SHP77 treated with DMSO at 0.1 percent for 48 hours (cell line): ENCODE results near the gene ATN1.

Experiments
- DNase-seq: peaks from one replicate; lab custom pipeline; 2025; lab: John Stamatoyannopoulos, UW

The ATN1 gene

DNA sequence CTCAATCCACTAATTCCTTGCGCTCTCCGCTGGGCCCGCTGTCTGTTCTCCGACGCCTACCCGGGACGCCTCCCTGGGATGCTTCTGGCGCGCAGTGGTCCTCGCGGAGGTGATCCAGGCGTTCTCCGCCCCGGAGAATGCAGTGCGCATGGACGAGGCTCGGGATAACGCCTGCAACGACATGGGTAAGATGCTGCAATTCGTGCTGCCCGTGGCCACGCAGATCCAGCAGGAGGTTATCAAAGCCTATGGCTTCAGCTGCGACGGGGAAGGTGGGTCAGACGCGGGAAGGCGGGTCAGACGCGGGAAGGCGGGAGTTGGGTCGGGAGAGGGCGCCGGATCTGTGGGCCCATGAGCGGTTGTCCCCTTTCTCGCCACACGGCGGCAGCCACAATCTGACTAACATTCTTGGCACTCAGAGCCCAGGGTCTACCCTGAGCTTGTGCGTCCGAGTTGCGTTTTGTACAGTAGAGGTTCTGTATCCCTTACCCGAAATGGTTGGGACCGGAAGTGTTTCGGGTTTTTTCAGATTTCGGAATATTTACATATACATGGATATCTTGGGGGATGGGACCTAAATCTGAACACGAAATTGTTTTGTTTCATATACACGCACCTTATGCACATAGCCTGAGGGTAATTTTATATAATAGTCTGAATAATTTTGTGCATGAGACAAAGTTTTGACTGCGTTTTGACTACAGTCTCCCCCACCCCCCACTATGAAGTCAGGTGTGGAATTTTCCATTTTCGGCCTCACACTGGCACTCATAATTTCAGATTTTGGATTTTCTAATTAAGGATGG lies 16.8 kb downstream of the ATN1 start:
- peak; percentile 34 for DNase-seq

DNA sequence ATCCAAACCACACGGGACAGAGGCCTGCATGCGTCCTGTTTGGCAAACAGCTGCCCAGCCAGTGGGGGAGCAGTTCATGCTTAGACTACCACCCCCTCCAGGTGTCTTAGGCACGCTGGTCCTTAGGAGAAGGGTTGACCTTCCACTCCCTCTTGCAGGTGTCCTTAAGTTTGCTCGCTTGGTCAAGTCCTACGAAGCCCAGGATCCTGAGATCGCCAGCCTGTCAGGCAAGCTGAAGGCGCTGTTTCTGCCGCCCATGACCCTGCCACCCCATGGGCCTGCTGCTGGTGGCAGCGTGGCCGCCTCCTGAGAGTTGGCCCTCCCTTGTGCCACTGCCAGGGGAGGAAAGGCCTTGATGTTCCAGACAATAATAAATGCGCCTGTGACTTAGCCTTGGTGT lies 17.9 kb downstream of the ATN1 start:
- no peak for DNase-seq

DNA sequence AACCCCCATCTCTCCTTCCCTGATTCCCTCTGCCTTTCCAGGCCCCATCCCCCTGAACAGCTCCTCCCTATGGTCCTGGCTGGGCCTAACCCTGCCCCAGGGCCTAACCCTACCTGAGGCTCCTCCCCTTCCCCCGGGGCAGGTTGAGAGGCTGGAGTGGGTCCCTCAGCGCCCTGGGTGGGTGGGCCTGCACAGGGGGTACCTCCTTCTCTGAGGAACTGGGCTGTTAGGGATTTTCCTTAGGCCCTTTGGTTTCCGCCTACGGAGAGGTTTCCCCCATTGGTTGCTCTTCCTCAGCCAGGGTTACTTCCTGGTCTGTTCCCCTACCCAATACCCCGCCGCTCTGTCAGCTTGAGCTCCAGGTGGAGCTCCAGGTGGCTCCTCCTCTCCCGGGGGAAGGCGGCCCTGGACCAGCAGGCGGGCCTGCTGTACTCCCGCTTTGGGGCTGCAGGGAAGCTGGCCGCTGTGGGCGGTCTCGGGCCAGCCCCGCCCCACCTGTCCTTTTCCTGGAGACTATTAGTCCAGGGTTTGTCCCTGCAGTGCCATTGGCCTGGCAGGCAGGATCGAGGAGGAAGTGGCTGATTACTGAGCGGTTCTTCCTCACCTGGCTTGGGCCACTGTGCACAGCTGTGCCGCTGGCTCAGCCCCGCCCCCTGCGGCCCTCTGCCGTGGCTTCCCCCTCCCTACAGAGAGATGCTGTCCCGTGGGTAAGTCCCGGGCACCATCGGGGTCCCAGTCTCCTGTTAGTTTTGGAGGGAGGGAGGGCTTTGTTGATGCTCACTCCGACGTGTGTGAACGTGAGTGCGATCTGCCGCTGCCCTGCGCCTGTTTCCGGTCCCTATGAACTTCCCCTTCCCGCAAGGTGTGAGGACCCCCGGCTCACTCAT lies 18.5 kb downstream of the ATN1 start:
- DNase-seq: peak; percentile 66

DNA sequence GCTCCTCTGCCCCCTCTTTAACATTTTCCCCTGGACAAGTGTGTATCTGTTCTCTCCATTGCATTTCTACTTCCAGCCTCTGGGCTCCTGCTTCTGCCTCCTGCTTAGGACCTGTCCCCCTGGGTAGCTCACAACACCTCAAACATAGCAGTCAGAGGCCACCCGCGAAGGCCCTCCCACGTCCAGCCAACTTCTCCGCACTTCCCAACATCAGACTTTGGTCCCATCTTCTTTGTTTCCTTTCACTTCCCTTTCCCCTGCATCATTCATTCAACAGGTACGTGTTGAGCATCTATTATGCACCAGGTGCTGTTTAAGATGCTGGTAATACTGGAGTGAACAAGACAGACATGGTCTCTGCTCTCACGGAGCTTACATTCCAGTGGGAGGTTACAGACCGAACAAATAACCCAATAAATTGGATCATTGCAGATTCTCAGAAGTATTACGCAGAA lies 19.2 kb downstream of the ATN1 start:
- DNase-seq: no peak

DNA sequence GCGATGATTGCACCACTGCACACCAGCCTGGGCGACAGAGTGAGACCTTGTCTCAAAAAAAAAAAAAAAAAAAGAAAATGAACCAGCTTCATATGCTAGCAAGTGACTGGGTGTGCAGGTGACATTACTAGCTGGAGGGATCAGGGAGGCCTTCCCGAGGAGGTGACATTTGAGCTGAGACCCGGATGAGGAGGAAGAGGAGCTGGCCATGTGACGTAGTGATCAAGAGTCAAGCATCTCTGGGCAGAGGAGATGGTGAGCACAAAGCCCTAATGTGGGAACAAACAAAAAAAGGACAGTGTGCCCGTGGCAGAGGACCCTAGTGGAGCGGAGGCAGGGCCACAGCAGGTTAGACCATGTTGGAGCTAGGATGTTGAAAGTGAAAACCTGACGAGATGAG lies 19.9 kb downstream of the ATN1 start:
- DNase-seq: no peak

DNA sequence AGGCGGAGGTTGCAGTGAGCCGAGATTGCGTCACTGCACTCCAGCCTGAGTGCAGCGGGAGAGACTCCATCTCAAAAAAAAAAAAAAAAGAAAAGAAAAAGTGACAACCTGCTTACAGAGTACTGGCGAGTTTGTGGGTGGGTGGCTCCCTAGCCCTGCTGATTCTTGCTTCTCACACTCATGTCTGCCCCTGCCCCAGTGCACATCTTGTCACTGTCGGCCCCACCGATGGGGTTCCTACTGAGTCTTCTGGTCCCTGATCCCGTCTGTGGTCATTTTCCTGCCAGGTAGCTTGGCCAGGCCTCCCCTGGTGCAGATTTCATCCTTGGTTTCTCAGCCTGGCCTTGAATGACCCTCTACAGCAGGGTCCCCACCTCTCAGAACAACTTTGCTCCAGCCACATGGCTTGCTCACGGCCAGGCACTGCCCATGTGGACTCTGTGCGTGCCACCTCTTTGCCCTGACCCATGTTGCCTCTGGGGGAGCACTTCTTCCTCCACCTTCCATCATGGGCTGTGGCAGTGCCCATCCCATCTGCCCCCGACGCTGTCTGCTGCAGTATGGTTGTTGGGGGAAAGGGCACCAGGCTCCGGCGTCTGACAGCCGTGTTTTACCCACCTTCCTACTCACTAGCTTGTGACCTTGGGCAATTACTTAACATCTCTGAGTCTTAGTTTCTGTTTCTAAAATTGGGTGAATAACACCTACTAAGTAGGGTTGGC lies 21.3 kb downstream of the ATN1 start:
- no peak for DNase-seq

DNA sequence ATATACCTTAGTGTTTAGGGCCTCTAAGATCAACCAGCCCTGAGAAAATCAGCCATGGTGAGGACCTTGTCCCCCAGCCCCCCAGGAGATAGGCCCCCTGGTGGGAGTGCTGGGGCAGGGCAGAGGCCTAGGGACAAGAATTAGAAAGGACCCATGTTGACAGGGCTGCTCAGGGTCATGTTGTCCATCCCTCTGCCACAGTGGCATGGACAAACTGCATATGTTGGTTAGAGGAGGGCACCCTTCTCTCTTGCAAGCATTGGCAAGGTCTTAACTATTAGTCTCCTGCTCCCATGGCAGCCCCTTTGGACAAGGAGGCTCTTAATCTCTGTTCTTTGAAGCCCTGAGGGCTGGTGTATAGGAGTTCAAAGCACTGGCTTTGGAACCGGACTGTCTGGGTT lies 22.6 kb downstream of the ATN1 start:
- DNase-seq: no peak

DNA sequence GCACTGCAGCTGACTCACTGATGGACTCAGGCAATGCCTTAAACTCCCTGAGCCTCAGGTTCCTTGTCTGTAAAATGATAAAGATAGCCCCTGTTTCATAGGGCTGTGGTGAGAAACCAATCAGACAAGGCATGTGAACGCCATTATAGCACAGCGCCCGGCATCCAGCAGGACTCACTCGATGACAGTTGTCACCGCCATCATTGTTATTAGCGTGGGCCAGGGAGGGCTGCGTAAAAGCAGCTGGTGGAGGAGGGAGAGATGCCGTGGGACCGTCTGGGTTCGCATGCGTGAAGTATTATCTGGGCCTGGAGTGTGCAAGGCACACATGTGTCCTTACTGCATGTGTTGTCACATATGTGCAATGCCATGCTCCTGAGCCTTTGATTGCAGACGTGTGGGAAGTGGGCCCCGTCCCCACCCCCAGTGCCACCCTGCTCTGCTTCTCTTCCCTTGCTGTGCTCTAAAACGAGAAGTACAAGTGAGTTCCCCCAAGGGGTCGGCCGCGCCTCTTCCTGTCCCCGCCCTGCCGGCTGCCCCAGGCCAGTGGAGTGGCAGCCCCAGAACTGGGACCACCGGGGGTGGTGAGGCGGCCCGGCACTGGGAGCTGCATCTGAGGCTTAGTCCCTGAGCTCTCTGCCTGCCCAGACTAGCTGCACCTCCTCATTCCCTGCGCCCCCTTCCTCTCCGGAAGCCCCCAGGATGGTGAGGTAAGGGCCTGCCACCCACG lies 23.2 kb downstream of the ATN1 start, which contains the start of gene PTPN6:
TSS of gene PTPN6 (plus strand) at position 546 of the 730 bp plus-strand sequence. CDS start at position 703, 157 bp downstream.
- DNase-seq: no peak

DNA sequence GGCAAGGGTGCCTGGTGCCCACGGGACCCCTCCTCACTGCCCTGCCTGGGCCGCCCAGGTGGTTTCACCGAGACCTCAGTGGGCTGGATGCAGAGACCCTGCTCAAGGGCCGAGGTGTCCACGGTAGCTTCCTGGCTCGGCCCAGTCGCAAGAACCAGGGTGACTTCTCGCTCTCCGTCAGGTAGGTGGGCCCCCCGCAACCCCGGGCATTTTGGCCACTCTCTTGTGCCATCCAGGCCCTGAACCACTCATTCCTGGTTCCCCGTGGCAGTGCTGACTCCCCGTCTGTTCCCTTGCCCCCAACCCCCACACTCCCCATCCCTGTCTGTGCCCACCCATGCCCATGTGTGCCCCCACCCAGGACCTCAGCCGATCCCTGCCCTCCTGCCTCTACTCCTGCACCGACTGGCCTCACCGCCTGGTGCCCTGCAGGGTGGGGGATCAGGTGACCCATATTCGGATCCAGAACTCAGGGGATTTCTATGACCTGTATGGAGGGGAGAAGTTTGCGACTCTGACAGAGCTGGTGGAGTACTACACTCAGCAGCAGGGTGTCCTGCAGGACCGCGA lies 23.9 kb downstream of the ATN1 start:
- DNase-seq: no peak

DNA sequence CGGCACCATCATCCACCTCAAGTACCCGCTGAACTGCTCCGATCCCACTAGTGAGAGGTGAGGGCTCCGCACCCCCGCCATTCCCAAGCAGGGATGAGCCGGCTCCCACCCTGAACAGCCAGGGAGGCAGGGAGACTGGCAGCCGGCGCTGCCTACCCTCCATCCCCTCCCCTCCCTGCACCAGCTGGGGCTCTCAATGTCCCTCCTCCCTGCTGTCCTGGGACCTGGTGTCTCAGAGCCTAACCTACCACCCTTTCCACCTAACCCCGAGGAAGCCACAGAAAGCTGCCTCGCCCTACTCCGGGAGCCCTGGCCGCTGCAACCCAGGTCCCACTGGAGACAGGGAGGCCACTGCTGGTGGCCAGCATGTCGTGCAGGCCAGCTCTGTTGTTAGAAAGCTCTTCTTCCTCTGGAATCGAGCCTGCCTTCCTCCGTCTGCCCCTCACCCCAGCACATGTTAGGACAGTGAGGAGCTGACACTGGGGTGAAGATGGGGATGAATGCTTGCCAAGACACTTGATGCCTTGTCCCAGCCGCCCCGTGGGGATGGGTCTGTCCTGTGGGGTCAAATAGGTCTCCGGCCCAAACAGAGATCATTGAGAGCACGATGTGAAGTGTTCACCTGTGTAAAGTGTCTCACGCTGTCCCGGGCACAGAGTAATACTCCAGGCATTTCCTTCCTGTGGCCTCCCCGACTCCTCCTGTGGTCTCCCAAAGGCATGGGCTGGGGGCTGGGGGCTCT lies 24.5 kb downstream of the ATN1 start:
- no peak for DNase-seq

DNA sequence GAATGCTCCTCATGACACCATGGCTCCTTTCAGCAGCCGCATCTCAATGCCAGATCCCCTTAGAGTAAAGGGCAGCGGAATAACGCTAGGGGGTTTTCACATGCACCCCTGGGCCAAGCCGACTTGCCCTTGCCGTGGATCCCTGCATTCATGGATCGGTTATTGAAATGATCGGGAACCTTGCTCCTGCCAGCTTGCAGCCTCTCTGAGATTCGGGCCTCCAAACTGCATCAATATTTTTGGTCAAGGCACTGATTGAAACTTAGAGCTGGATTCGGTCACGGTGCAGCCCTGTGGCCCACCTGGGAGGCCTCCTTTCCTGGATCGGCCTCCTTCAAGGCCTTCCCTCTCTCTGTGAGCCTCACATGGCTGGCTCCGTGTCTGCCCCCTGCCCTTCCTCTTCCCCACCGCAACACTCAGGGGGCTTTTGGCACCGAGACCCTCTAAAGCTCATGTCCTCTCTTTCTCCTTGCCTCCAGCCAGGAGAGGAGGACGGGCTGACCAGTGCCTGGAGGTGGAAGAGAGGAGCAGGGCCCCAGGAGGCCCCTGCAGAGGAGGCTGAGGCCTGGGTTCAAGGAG lies 25.2 kb downstream of the ATN1 start:
- no peak for DNase-seq

DNA sequence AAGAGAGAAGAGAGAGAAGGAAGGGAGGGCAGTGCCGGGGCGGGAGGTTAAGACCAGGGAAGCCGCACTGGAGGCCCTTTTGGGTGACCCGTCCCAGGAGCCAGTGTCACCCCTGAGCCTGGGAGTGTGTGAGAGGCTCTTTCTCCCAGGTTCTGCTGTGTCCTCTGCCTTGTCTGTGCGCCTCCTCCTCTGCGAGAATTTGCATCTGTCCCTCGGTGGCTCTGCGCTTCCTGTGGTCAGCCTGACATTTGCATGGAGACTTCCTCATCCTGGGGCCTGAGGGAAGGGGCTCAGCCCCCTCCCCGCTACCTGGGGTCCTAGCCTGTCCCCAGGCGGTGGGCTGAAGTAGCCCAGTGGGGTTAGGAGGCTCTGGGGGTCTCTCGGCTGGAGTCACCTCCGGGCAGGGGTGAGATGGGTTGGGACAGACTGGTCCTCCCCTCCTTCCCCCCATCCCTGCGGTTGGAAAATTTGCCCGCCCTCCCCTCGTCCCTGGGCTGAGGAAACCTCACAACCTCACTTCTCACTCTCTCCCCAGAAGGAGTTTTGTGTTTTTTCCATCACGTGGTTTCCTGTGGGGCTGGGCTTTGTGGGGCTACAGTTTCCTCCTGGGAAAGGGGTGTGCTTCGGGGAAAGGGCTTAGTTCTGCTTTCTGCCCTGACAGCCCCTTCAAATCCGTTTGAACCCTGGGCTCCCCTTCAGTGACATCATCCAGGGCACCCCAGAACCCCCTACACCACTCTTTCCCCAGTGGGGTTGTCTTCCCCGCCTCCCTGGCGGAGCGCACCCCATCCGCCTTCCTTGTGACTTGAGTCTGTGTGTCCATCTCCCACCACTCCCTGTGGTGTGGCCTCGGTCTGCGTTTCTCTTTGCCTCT lies 25.9 kb downstream of the ATN1 start:
- DNase-seq: no peak

DNA sequence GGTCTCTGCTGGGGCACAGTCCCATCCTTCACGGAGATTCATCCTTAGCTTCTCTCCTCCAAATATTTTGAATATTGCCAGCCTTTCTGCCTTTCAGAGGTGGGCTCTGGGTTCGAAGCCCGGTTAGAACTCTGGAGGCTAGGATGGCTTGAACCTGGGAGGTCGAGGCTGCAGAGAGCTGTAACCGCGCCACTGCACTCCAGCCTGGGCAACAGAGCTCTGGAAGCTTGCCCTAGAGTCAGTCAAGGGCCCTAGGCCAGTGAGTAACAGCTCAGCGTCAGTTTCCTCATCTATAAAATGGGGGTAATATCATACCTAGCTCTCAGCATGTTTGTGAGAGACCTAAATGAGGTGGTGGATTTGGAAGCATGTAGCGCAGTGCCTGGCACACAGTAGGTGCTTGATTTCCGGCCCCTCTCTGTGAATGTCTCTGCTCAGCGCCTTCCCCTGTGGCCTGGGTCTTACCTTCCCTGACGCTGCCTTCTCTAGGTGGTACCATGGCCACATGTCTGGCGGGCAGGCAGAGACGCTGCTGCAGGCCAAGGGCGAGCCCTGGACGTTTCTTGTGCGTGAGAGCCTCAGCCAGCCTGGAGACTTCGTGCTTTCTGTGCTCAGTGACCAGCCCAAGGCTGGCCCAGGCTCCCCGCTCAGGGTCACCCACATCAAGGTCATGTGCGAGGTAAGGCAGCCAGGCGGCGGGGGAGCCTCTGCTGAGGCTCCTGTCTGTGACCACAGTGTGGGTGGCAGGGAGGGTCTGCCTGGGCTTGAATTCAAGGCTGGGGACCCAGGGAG lies 26.8 kb downstream of the ATN1 start:
- no peak for DNase-seq

DNA sequence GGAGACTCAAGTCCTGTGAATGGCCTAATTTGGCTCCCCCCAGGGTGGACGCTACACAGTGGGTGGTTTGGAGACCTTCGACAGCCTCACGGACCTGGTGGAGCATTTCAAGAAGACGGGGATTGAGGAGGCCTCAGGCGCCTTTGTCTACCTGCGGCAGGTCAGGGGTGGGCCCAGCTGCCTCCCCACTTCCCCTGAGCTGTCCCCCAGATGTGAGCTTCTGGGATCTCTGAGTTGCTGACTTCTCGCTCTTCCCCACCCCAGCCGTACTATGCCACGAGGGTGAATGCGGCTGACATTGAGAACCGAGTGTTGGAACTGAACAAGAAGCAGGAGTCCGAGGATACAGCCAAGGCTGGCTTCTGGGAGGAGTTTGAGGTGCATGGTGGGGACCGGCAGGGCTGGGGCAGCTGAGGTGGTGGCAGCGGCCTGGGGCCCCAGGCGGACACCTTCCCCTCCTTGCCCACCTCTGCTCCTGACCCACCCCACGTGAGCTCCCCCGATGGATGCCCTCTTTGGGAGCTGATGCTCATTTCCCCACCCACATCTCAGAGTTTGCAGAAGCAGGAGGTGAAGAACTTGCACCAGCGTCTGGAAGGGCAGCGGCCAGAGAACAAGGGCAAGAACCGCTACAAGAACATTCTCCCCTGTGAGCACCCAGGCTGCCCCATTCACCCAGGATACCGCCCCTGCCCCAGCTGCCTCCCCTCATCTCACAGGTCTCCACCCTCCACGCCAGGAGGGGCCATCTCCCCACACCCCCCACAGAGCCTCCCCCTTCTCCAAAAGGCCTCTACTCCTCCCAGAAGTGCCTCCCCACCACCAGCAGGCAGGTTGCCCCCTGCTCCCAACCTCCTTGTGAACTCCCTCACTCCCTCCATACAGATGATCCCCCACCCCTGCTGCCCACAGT lies 27.6 kb downstream of the ATN1 start:
- no peak for DNase-seq

DNA sequence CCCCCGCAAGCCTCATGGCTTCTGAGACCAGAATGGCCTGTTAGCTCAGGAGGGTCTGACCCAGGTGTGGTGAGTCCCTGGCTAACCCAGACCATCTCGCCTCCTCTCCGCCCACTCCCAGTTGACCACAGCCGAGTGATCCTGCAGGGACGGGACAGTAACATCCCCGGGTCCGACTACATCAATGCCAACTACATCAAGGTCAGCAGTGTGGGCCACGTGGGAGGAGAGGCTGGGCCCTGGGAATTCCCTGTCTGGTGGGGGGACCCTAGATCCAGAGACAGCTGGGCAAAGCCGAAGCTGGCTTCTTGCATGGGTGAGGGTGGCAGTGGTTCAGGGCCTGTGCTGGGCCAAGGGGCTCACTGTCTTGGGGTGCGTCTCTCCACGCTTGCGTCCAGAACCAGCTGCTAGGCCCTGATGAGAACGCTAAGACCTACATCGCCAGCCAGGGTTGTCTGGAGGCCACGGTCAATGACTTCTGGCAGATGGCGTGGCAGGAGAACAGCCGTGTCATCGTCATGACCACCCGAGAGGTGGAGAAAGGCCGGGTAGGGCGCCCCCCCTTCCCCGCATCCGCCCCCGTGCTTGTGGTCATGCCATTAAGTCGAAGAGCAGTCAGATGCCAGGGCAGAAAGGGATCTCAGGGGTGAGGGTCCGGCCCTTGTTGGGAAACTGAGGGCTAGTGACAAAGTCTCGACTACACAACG lies 28.4 kb downstream of the ATN1 start:
- DNase-seq: no peak

DNA sequence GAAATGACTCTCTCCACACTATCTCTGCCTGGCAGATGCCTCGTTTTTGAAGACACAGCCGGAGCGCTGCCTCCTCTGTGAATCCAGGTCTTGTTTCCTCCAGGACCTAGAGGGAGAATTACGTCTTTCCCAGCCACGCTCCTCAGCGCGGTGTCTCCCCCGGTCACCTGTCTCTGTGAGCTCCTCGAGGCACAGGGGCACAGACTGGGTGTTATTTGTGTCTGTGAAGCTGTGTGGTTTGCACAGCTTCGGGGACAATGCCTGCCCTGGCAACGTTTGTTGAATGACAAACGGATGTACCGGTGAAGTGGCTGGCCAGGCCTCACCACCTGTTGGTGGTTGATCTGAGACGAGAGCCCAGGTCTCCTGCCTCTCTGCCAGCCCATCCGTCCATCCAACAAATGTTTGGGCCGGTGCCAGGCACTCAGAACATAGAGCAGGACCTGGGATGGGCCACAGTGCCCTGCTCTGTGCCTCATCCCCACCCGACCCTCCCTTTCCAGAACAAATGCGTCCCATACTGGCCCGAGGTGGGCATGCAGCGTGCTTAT lies 29.5 kb downstream of the ATN1 start:
- DNase-seq: no peak
